ENCODE results near the gene MPG.

DNA sequence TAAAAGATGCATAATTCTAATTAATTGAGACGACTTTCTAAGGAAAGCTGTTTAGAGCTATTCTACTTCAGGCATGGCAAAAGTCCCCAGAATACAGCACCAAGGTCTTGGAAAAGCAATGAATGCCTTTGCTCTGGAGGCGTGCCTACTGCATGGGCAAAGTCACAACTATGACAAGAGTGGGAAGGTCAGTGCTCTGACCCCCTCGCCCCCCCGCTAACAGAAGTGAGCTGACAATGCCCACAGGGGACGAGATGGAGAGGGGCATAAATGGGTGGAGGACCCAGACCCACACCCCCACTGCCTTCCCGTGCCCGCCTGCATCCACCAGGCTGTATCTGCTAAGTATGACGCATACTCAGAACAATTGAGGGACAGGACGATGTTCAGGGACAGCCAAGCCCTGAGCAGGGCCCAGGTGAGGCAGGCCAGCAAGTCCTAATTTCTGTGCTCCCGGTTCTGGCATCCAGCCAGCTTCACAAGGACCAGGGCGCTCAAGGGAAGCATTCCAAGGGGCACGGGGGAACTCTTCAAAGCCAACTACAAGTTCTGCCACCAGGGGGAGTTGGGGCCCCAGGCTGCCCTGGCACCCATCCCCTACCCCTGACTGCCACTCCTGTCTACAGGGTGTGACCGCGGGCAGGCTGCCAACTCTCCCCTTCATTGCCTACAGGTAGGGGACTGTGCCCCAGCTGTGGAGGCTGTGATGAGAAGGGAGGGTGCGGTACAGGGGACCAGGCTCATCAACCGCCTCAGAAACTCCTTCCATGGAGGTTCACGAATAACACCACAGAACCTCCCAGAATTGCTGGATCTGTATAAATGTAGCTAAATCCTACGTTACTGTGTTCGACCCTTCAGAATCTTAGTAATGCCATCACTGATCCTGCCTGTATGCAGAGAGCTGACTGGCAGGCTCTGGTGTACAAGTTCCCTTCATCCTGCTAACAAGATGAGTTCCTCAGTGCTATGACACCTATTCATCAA, 39.6 kb downstream of the MPG start:
- TF ChIP-seq, protein P1, sequence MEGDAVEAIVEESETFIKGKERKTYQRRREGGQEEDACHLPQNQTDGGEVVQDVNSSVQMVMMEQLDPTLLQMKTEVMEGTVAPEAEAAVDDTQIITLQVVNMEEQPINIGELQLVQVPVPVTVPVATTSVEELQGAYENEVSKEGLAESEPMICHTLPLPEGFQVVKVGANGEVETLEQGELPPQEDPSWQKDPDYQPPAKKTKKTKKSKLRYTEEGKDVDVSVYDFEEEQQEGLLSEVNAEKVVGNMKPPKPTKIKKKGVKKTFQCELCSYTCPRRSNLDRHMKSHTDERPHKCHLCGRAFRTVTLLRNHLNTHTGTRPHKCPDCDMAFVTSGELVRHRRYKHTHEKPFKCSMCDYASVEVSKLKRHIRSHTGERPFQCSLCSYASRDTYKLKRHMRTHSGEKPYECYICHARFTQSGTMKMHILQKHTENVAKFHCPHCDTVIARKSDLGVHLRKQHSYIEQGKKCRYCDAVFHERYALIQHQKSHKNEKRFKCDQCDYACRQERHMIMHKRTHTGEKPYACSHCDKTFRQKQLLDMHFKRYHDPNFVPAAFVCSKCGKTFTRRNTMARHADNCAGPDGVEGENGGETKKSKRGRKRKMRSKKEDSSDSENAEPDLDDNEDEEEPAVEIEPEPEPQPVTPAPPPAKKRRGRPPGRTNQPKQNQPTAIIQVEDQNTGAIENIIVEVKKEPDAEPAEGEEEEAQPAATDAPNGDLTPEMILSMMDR (optimal IDR thresholded peaks at IDR 0.05 in 1 of 3, IDR thresholded peaks at IDR 0.05 in 1 of 3, conservative IDR thresholded peaks at IDR 0.05 in 1 of 3; ENCODE audit: extremely low read depth in 1 of 3, insufficient read depth in 2 of 3, low read length in 3 of 3) = peak; percentile 77 to 82 (median 78)
- no peak for TF ChIP-seq EZH2 (IDR thresholded peaks at IDR 0.05; ENCODE audit: low read length)

Measured in keratinocyte (primary cell).